OCI-M2 (cell line): ENCODE results near the gene TAS2R41.

ENCODE experiments used
- DNase-seq: peaks from one replicate; lab custom pipeline; 2025; ENCODE audit not compliant: unreplicated experiment; lab: John Stamatoyannopoulos, UW

TAS2R41 gene

GRCh38 chr7:143492799-143493739 lies 15.4 kb downstream of the TAS2R41 start:
- no peak for DNase-seq

- no peak for DNase-seq
These were observed 16.1 kb downstream of the TAS2R41 start for GRCh38 chr7:143493751-143494150.

GRCh38 chr7:143494622-143495021 lies 16.9 kb downstream of the TAS2R41 start:
- no peak for DNase-seq

GRCh38 chr7:143495851-143496250 lies 18.2 kb downstream of the TAS2R41 start:
- DNase-seq = no peak

GRCh38 chr7:143496263-143496662 lies 18.6 kb downstream of the TAS2R41 start:
- DNase-seq = no peak

- no peak for DNase-seq
These were observed 19.5 kb downstream of the TAS2R41 start for GRCh38 chr7:143497008-143497795.

GRCh38 chr7:143499246-143499645 lies 21.6 kb downstream of the TAS2R41 start:
- DNase-seq = no peak

DNA sequence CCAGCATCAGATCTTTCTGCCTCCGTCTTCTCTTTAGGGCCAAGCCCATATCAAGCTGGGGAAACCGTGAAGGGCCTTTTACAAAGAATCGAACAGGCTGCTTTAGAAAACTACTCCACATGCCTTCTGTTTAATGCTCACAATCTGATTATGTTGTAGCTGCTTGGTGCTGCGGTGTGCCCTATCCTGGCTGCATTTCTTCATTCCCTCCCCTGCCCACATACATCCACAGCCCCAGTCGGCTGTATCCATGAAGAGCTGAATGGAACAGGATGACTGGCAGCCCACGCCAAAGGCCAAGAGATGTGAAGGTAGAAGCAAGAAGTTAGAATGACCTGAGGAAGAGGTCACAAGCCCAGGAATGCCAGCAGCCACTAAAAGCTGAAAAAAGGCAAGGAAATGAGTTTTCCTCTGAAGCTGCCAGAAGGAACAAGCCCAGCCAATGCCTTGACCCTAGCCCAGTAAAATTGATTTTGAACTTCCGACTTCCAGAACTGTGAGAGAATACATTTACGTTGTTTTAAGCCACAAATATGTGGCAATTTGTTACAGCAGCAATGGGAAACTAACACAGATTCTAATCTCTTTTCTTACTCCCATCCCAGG lies 22.2 kb downstream of the TAS2R41 start:
- no peak for DNase-seq

- no peak for DNase-seq
These were observed 25.6 kb downstream of the TAS2R41 start for GRCh38 chr7:143503261-143503660.

- no peak for DNase-seq
These were observed 26.7 kb downstream of the TAS2R41 start for GRCh38 chr7:143504215-143504936.

- DNase-seq = no peak
These were observed 27.2 kb downstream of the TAS2R41 start for GRCh38 chr7:143504937-143505297.

- no peak for DNase-seq
These were observed 28.2 kb downstream of the TAS2R41 start for GRCh38 chr7:143505838-143506237.

DNA sequence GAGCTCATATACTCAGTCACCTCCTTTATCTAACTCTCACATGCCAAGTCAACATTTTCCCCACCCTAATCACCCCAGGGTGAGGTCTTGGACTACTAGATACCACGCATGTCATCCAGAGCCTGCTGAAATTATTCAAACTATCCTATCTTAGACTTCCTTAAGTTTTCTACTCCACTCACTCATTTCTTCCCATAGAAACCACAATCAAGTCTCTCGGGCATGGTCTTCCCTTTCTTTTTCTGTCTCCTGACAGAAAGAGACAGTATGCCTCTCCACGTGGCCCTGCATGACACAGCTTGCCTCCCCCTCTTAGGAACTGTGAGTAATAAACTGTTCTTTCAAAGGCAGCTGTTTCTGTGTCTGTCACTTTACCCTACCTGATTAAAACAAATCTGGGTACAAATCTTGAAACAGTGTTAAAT lies 29.4 kb downstream of the TAS2R41 start:
- DNase-seq = no peak

GRCh38 chr7:143507534-143508055 lies 29.9 kb downstream of the TAS2R41 start:
- DNase-seq = no peak

DNA sequence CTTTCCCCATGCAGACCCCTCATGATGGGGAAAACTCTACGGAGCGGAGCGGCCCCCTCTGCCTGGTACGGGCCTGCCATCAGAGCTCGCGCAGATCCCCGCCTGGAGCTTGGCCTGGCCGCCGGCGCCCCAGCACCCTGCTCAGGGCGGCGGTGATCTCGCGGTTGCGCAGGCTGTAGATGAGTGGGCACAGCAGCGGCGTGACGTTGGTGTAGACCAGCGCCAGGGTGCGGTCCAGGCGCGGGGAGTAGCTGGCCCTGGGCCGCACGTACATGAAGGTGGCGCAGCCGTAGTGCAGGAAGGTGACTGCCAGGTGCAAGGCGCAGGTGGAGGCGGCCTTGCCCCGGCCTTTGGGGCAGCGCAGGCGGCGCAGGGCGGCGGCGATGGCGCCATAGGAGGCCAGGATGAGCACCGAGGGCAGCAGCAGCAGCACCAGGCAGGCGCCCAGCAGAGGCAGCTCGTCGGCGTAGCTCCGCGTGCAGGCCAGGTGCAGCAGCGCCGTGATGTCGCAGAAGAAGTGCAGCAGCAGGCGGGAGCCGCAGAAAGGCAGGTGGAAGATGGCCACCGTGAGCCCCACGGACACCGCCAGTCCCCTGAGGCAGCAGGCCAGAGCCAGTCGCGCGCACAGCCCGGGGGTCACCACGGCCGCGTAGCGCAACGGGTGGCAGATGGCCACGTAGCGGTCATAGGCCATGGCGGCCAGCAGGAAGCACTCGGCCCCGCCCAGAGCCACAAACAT lies 33.4 kb downstream of the TAS2R41 start:
- DNase-seq = no peak

DNA sequence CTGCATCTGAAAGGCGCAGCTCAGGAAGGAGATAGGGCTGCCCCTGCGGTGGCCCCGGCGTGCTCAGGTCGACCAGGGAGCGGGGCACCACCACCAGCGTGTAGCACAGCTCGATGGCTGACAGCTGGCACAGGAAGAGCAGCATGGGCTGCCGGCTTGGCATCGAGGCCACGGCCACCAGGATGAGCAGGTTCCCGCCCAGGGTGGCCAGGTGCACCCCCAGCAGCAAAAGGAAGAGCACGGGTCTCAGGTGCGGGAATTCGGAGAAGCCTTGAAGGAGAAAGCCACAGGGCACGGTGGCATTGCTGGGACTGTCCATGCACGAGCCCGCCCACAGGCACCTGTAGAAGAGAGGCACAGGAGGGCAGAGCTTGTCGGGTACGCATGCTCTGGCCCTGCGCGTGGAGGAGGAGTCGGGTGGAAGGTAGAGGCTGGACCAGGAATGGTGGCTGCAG lies 33.9 kb downstream of the TAS2R41 start:
- DNase-seq = no peak

DNA sequence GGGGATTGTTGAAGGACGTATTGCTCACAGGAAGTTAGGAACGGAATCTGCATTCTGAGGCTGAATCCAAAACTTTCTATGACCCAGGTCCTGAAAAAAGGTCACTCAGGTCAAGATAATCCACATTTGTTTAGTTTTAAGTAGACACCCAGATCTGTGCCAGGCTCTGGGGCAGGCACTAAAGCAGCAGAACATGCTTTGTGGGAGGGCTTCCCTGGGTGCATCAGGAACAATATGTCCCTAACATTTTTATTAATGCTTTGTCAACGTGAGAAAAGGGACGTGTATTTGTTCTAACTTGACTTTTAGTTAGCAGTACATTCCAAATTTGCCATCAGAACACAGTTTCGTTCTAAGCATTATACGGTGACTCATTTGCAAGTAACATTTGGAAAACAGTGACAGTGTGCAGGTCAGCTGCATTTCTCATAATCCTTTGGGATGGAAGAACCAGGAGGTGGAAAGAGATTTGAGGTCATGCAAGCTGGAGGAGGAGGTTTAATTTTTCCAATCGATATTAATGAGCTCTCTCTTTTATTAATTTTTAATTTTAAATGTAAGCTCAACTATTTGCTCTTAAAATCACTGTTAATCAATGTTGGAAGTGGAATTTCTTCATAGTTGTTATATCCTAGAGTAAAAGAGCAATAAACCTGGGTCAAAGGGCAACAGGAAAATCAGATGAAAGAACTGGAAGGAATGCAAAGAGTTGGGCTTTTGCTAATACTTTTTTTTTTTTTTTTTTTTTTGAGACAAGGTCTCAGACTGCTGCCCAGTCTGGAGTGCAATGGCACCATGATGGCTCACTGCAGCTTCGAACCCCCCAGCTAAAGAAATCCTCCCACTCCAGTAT lies 35.0 kb downstream of the TAS2R41 start:
- no peak for DNase-seq

GRCh38 chr7:143514487-143514886 lies 36.8 kb downstream of the TAS2R41 start:
- no peak for DNase-seq
